Gastroesophageal sphincter (tissue), 3 donors: Measurements from ENCODE around the gene STUM.

Experiments
- CTCF ChIP-seq, 4 experiments: fragments of 200-600 bp in 2 of 4; fragments of 450-650 bp in 2 of 4; sonication (generic) in 1 of 4; IDR thresholded peaks; one replicate each; pipeline ENCODE4 v1.5.1; 2017 to 2019; ENCODE audit warnings: antibody characterized with exemption in 4 of 4, mild to moderate bottlenecking in 2 of 4, moderate library complexity in 2 of 4
- EP300 ChIP-seq: sonication (generic); formaldehyde crosslinking; IDR thresholded peaks from one replicate; pipeline ENCODE4 v1.6.1; 2017; ENCODE audit warnings: antibody characterized with exemption, mild to moderate bottlenecking
- POLR2A ChIP-seq, 2 donors: fragments of 450-650 bp; IDR thresholded peaks; one replicate each; pipeline ENCODE4 v1.6.1; 2017; ENCODE audit warnings: antibody characterized with exemption in 2 of 2, mild to moderate bottlenecking in 2 of 2, moderate library complexity in 1 of 2
- POLR2AphosphoS5 ChIP-seq: sonication (generic); formaldehyde crosslinking; IDR thresholded peaks from one replicate; pipeline ENCODE4 v1.6.1; 2017; ENCODE audit warnings: antibody characterized with exemption

GRCh38 chr1:226523646-226524406 lies 24.7 kb upstream of the STUM start:
- no peak for TF ChIP-seq CTCF (IDR thresholded peaks at IDR 0.05)
- TF ChIP-seq POLR2A (IDR thresholded peaks at IDR 0.05): no peak
- TF ChIP-seq POLR2AphosphoS5: no peak
- no peak for TF ChIP-seq EP300
